Keratinocyte (primary cell): Measurements from ENCODE around the gene TRIM54. TPM values are rescaled to one million over a fixed set of nuclear protein-coding genes. Genes with fewer than 3 reads are reported as not detected.

ENCODE experiments used
- DNase-seq: peaks from one replicate; pipeline ENCODE4 v3.0.0-alpha.2; 2011; ENCODE audit warnings: low read depth, missing footprints, low spot score
- FAIRE-seq: peaks from 2 replicates; lab custom pipeline; 2011; peaks lifted over from hg19 to GRCh38; lab: Jason Lieb, UNC
- H2AFZ ChIP-seq: 2 replicates; pipeline ENCODE4 v1.6.0; 2012; ENCODE audit warnings: low read length, control low read depth, inconsistent platforms; ENCODE audit not compliant: control insufficient read depth
- H3K27ac ChIP-seq: 2 replicates; pipeline ENCODE4 v1.5.1; 2011; ENCODE audit warnings: low read length; ENCODE audit not compliant: control insufficient read depth, insufficient read depth
- H3K27me3 ChIP-seq: 3 replicates; pipeline ENCODE4 v1.6.0; 2011; ENCODE audit warnings: low read length; ENCODE audit not compliant: control insufficient read depth, insufficient read depth; ENCODE audit errors: extremely low read depth
- H3K36me3 ChIP-seq, 2 experiments: 2 replicates in 1 of 2; 3 replicates in 1 of 2; pipeline ENCODE4 v1.5.1; 2011; ENCODE audit warnings: low read length in 2 of 2, mild to moderate bottlenecking in 1 of 2; ENCODE audit not compliant: control insufficient read depth in 2 of 2, insufficient read depth in 2 of 2; ENCODE audit errors: extremely low read depth in 1 of 2
- H3K4me1 ChIP-seq: 3 replicates; pipeline ENCODE4 v1.5.1; 2011; ENCODE audit warnings: low read length; ENCODE audit not compliant: control insufficient read depth, insufficient read depth; ENCODE audit errors: extremely low read depth
- H3K4me2 ChIP-seq: 3 replicates; pipeline ENCODE4 v1.6.0; 2011; ENCODE audit warnings: low read depth, low read length; ENCODE audit not compliant: control insufficient read depth, insufficient read depth; ENCODE audit errors: extremely low read depth
- H3K4me3 ChIP-seq, 3 experiments: fragments of 200-600 bp in 1 of 3; sonication (generic) in 1 of 3; 2 replicates in 2 of 3; 3 replicates in 1 of 3; pipeline ENCODE4 v1.5.1; 2011 to 2016; ENCODE audit warnings: low read length in 3 of 3, mild to moderate bottlenecking in 3 of 3, control low read depth in 2 of 3, inconsistent platforms in 1 of 3, low read depth in 1 of 3, mixed read lengths in 1 of 3, mixed run types in 1 of 3, moderate library complexity in 1 of 3; ENCODE audit not compliant: control insufficient read depth in 2 of 3, insufficient read depth in 2 of 3; ENCODE audit errors: extremely low read depth in 1 of 3
- H3K79me2 ChIP-seq: 2 replicates; pipeline ENCODE4 v1.6.0; 2012; ENCODE audit warnings: low read length; ENCODE audit not compliant: control insufficient read depth, insufficient read depth
- H3K9ac ChIP-seq: 3 replicates; pipeline ENCODE4 v1.6.0; 2011; ENCODE audit warnings: low read length; ENCODE audit not compliant: control insufficient read depth, insufficient read depth; ENCODE audit errors: extremely low read depth
- H3K9me1 ChIP-seq: 3 replicates; pipeline ENCODE4 v1.6.0; 2011; ENCODE audit warnings: low read length; ENCODE audit not compliant: control insufficient read depth, insufficient read depth; ENCODE audit errors: extremely low read depth
- H3K9me3 ChIP-seq: 2 replicates; pipeline ENCODE4 v1.5.1; 2012; ENCODE audit warnings: low read depth, low read length; ENCODE audit not compliant: control insufficient read depth
- H4K20me1 ChIP-seq: 3 replicates; pipeline ENCODE4 v1.6.0; 2011; ENCODE audit warnings: low read length; ENCODE audit not compliant: control insufficient read depth, insufficient read depth; ENCODE audit errors: extremely low read depth
- EZH2 ChIP-seq: IDR thresholded peaks from one replicate; pipeline ENCODE4 v1.6.1; 2012; ENCODE audit warnings: inconsistent platforms, mild to moderate bottlenecking, low read length, moderate library complexity
- dilution Hi-C: fragments of 300-500 bp; cut with MboI; formaldehyde crosslinking; loops from one replicate; pipeline ENCODE4 v1.7.0; 2020; ENCODE audit warnings: low sequenced_read_pairs; ENCODE audit not compliant: extremely low pct_ligation_motif_present
- polyA plus RNA-seq, 5 experiments: library from polyadenylated mRNA; depleted of rRNA in 3 of 5; stranded (reverse) in 3 of 5; stranded (forward) in 1 of 5; unstranded in 1 of 5; fragments of >200 nt; gene quantifications; 1 replicate in 1 of 5; 2 replicates in 3 of 5; 3 replicates in 1 of 5; pipeline versions ENCODE4 v1.2.1 to v1.2.3, GENCODE V29; 2011 to 2012; ENCODE audit warnings: missing spikeins in 2 of 5, low read depth in 1 of 5, low replicate concordance in 1 of 5
- TF ChIP-seq, protein P1 (sequence below), 3 experiments: IDR thresholded peaks in 1 of 3; conservative IDR thresholded peaks in 1 of 3; optimal IDR thresholded peaks in 1 of 3; 2 replicates in 2 of 3; 3 replicates in 1 of 3; pipeline versions ENCODE3 to v1.5.1; 2011; ENCODE audit warnings: low read length in 3 of 3, mild to moderate bottlenecking in 3 of 3, moderate library complexity in 2 of 3, control low read depth in 1 of 3, inconsistent platforms in 1 of 3; ENCODE audit not compliant: insufficient read depth in 2 of 3; ENCODE audit errors: extremely low read depth in 1 of 3

The TRIM54 gene
- polyA plus RNA-seq, 1 donor (not counting 4 experiments of a cell fraction or from before 2014, with no cell fraction given) = not detected

- no peak for FAIRE-seq
- DNase-seq = no peak
- no peak overlapping the region for H3K9ac ChIP-seq
- no peaks in the 10 kb centered on the region for H3K79me2 ChIP-seq
- no peaks in the 10 kb centered on the region for H3K36me3 ChIP-seq
- no peak overlapping the region for H2AFZ ChIP-seq
- no peaks in the 10 kb centered on the region for H3K9me3 ChIP-seq
- no peak overlapping the region for H3K27ac ChIP-seq
- no peak overlapping the region for H3K4me3 ChIP-seq
- peaks cover 8% of the 10 kb centered on the region for H3K4me1 ChIP-seq
- TF ChIP-seq EZH2 = no peak
- TF ChIP-seq, protein P1, sequence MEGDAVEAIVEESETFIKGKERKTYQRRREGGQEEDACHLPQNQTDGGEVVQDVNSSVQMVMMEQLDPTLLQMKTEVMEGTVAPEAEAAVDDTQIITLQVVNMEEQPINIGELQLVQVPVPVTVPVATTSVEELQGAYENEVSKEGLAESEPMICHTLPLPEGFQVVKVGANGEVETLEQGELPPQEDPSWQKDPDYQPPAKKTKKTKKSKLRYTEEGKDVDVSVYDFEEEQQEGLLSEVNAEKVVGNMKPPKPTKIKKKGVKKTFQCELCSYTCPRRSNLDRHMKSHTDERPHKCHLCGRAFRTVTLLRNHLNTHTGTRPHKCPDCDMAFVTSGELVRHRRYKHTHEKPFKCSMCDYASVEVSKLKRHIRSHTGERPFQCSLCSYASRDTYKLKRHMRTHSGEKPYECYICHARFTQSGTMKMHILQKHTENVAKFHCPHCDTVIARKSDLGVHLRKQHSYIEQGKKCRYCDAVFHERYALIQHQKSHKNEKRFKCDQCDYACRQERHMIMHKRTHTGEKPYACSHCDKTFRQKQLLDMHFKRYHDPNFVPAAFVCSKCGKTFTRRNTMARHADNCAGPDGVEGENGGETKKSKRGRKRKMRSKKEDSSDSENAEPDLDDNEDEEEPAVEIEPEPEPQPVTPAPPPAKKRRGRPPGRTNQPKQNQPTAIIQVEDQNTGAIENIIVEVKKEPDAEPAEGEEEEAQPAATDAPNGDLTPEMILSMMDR (optimal IDR thresholded peaks at IDR 0.05 in 1 of 3, IDR thresholded peaks at IDR 0.05 in 1 of 3, conservative IDR thresholded peaks at IDR 0.05 in 1 of 3; ENCODE audit: extremely low read depth in 1 of 3, insufficient read depth in 2 of 3, low read length in 3 of 3) = no peak
- H3K27me3 ChIP-seq = peaks cover 4% of the 10 kb centered on the region
- H3K9me1 ChIP-seq = no peaks in the 10 kb centered on the region
- H4K20me1 ChIP-seq = no peaks in the 10 kb centered on the region
- no peak overlapping the region for H3K4me2 ChIP-seq
- dilution Hi-C loops = no loop called here
Measured at GRCh38 chr2:27294928-27295327, 12.7 kb downstream of the TRIM54 start.

- H4K20me1 ChIP-seq = no peaks in the 10 kb centered on the region
- no peak overlapping the region for H2AFZ ChIP-seq
- FAIRE-seq (no peak), DNase-seq (no peak)
- TF ChIP-seq EZH2 = no peak
- TF ChIP-seq, protein P1 (optimal IDR thresholded peaks at IDR 0.05 in 1 of 3, IDR thresholded peaks at IDR 0.05 in 1 of 3, conservative IDR thresholded peaks at IDR 0.05 in 1 of 3; ENCODE audit: extremely low read depth in 1 of 3, insufficient read depth in 2 of 3, low read length in 3 of 3) = no peak
- H3K4me3 ChIP-seq = no peak overlapping the region
- H3K9ac ChIP-seq = no peak overlapping the region
- no peak overlapping the region for H3K27ac ChIP-seq
- no peaks in the 10 kb centered on the region for H3K36me3 ChIP-seq
- dilution Hi-C loops = no loop called here
- peaks cover 8% of the 10 kb centered on the region for H3K4me1 ChIP-seq
- no peaks in the 10 kb centered on the region for H3K9me1 ChIP-seq
- H3K9me3 ChIP-seq = no peaks in the 10 kb centered on the region
- peaks cover 4% of the 10 kb centered on the region for H3K27me3 ChIP-seq
- H3K79me2 ChIP-seq = no peaks in the 10 kb centered on the region
- H3K4me2 ChIP-seq = no peak overlapping the region
Measured at GRCh38 chr2:27296481-27296880, 14.3 kb downstream of the TRIM54 start.
